HepG2 (cell line): Measurements from ENCODE around the gene KTI12. TPM values are rescaled to one million over a fixed set of nuclear protein-coding genes. Genes with fewer than 3 reads are reported as not detected.

Source experiments
- HIVEP1 ChIP-seq: sonication (generic); formaldehyde crosslinking; IDR thresholded peaks from 2 replicates; pipeline ENCODE4 v1.4.0; 2020; ENCODE audit warnings: mild to moderate bottlenecking, missing genetic modification reagents
- KIAA2018 ChIP-seq: sonication (generic); formaldehyde crosslinking; IDR thresholded peaks from 2 replicates; pipeline ENCODE4 v1.5.0; 2020; ENCODE audit warnings: mild to moderate bottlenecking, missing genetic modification reagents, borderline replicate concordance
- NCOA1 ChIP-seq: sonication (generic); formaldehyde crosslinking; IDR thresholded peaks from 2 replicates; pipeline ENCODE4 v1.9.0; 2021; ENCODE audit warnings: missing genetic modification reagents
- PBX3 ChIP-seq: sonication (generic); formaldehyde crosslinking; IDR thresholded peaks from 2 replicates; pipeline ENCODE4 v1.8.1; 2023; ENCODE audit warnings: missing genetic modification reagents, inconsistent platforms, borderline replicate concordance
- PHF8 ChIP-seq: sonication (generic); formaldehyde crosslinking; IDR thresholded peaks from 2 replicates; pipeline ENCODE4 v1.5.0; 2020; ENCODE audit warnings: missing genetic modification reagents
- RORA ChIP-seq: sonication (generic); formaldehyde crosslinking; IDR thresholded peaks from 2 replicates; pipeline ENCODE4 v1.5.0; 2020; ENCODE audit warnings: mild to moderate bottlenecking, missing genetic modification reagents, moderate library complexity
- SIN3B ChIP-seq: fragments of 150-350 bp; IDR thresholded peaks from 2 replicates; pipeline ENCODE4 v1.6.1; 2014; ENCODE audit warnings: low read length
- SP1 ChIP-seq, 2 experiments: fragments of 450-650 bp in 1 of 2; sonication (generic) in 1 of 2; formaldehyde crosslinking in 1 of 2; IDR thresholded peaks; 2 replicates each; pipeline versions ENCODE4 v1.4.0 to v1.6.1; 2016 to 2020; ENCODE audit warnings: missing genetic modification reagents in 1 of 2
- TEAD3 ChIP-seq: optimal IDR thresholded peaks from 2 replicates; pipeline ENCODE3; 2016; ENCODE audit warnings: borderline replicate concordance
- ZBTB38 ChIP-seq: sonication (generic); formaldehyde crosslinking; IDR thresholded peaks from 2 replicates; pipeline ENCODE4 v1.5.1; 2020; ENCODE audit warnings: mild to moderate bottlenecking, missing genetic modification reagents
- ZNF367 ChIP-seq: sonication (generic); formaldehyde crosslinking; IDR thresholded peaks from 2 replicates; pipeline ENCODE4 v1.4.0; 2020; ENCODE audit warnings: missing genetic modification reagents, borderline replicate concordance
- ZNF432 ChIP-seq: sonication (generic); formaldehyde crosslinking; IDR thresholded peaks from 2 replicates; pipeline ENCODE4 v1.5.0; 2020; ENCODE audit warnings: missing genetic modification reagents, mild to moderate bottlenecking, borderline replicate concordance
- ZNF510 ChIP-seq: sonication (generic); formaldehyde crosslinking; IDR thresholded peaks from 2 replicates; pipeline ENCODE4 v1.4.0; 2020; ENCODE audit warnings: low read depth, mild to moderate bottlenecking, missing genetic modification reagents
- ZNF672 ChIP-seq: sonication (generic); formaldehyde crosslinking; IDR thresholded peaks from 2 replicates; pipeline ENCODE4 v1.8.1; 2022; ENCODE audit warnings: missing genetic modification reagents
- polyA plus RNA-seq, 8 experiments: library from polyadenylated mRNA; depleted of rRNA in 3 of 8; stranded (reverse) in 7 of 8; unstranded in 1 of 8; fragments of >200 nt; fragmentation: Illumina TruSeq in 4 of 8; extraction: Trizol in 4 of 8; gene quantifications; 2 replicates each; pipeline versions ENCODE4 v1.2.1 to v1.2.3, GENCODE V29; 2011 to 2016; ENCODE audit warnings: low read depth in 4 of 8, missing spikeins in 1 of 8, mixed read lengths in 1 of 8; ENCODE audit not compliant: insufficient read depth in 1 of 8
- total RNA-seq, 5 experiments: library from RNA; depleted of rRNA; stranded (reverse); fragments of >200 nt; fragmentation: Illumina TruSeq; extraction: Trizol; gene quantifications; 2 replicates each; pipeline ENCODE4 v1.2.3, GENCODE V29; 2016; ENCODE audit warnings: low read depth in 1 of 5
- TF ChIP-seq, protein P1 (sequence below): sonication (generic); formaldehyde crosslinking; IDR thresholded peaks from 2 replicates; pipeline ENCODE4 v1.4.0; 2020; ENCODE audit warnings: missing genetic modification reagents, borderline replicate concordance
- TF ChIP-seq, protein P2 (sequence below): sonication (generic); formaldehyde crosslinking; IDR thresholded peaks from 2 replicates; pipeline ENCODE4 v1.4.0; 2020; ENCODE audit warnings: mild to moderate bottlenecking, low read depth, missing genetic modification reagents

The KTI12 gene
- total and polyA plus RNA-seq, 2 of the 13 experiments (the other 11 are each of a cell fraction or from before 2014, with no cell fraction given), result 7.4 to 10.2 TPM

DNA sequence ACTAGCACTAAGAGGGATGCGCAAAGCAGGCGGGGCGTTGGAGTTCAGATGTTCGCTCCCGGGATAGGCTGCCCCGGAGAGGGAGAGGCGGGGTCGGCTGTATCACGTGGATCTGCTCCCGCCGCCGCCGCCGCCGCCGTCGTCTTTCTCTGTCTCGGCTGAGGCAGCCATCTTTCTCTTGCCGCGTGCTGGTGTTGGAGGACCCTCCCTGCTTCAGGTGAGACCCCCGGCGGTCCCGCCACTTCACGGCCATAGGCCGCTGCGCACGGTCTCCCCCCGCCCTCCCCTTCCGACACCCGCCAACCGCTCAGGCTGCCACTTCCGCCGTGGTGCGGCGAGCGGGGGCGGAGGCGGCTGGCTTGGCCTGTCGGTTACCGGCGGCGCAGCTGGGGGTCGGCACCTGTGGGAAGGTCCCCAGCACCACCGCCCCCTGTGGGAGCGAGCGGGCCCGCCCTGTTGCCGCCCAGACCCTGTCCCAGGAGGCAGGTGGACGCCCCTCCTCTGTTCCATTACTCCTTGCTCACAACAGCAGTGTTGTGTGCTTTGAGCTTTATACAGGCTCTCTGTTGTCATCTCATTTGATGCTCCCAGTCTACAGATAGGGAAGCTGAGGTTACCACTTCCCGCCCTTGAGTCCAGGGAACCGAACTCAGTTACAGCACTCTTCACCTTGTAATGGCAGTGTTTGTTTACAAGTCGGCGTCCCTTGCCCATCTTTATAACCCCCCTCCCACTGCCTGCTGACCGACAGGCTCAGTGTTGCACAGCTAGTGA is 22.7 kb upstream of the KTI12 start, which contains the start of gene BTF3L4 (continued):
- TF ChIP-seq PBX3 (CRISPR knock-in tag) (0 out of 2 replicates have a peak, but pooled peaks have one; percentile 44), SIN3B (no peak), NCOA1 (CRISPR knock-in tag) (no peak), SP1 (IDR thresholded peaks at IDR 0.05) (no peak), SP1 (CRISPR knock-in tag; IDR thresholded peaks at IDR 0.05) (peak; percentile 33; the same call in 1 of the 2 replicates), ZBTB38 (CRISPR knock-in tag) (no peak), PHF8 (CRISPR knock-in tag) (peak; percentile 91), ZNF367 (CRISPR knock-in tag) (no peak), ZNF432 (CRISPR knock-in tag) (no peak), KIAA2018 (no peak), TEAD3 (CRISPR knock-in tag) (peak; percentile 64), ZNF510 (no peak), HIVEP1 (no peak), RORA (CRISPR knock-in tag) (no peak), ZNF672 (no peak)
- TF ChIP-seq, protein P1, sequence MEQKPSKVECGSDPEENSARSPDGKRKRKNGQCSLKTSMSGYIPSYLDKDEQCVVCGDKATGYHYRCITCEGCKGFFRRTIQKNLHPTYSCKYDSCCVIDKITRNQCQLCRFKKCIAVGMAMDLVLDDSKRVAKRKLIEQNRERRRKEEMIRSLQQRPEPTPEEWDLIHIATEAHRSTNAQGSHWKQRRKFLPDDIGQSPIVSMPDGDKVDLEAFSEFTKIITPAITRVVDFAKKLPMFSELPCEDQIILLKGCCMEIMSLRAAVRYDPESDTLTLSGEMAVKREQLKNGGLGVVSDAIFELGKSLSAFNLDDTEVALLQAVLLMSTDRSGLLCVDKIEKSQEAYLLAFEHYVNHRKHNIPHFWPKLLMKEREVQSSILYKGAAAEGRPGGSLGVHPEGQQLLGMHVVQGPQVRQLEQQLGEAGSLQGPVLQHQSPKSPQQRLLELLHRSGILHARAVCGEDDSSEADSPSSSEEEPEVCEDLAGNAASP (CRISPR knock-in tag), result no peak
- TF ChIP-seq, protein P2, sequence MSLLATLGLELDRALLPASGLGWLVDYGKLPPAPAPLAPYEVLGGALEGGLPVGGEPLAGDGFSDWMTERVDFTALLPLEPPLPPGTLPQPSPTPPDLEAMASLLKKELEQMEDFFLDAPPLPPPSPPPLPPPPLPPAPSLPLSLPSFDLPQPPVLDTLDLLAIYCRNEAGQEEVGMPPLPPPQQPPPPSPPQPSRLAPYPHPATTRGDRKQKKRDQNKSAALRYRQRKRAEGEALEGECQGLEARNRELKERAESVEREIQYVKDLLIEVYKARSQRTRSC (CRISPR knock-in tag), result no peak
